ENCODE measurements around the gene CCNI2.

Gene CCNI2

DNA sequence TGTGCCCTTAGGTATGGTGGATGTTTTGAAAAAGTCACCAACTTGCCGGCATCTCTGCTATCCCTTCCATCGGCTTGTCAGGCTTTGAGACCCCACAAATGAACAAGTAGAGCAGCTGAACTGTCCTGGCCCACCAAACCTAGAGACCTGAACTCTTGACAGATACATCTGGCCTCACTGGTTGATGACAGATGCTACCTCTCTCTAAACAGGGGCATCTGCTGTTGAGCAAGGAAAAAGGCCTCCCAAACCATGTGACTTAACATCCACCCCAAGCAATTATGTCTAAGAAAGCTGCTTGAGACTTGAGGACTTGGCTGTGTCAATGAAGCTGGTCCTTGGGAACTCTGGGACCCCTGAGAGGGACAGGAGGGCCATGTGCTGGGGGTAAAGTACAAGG, 2.3 kb downstream of the CCNI2 start:
- DNase-seq, result no peak

- DNase-seq, result no peak
These were observed 3.4 kb downstream of the CCNI2 start for GRCh38 chr5:132750471-132751230.

DNA sequence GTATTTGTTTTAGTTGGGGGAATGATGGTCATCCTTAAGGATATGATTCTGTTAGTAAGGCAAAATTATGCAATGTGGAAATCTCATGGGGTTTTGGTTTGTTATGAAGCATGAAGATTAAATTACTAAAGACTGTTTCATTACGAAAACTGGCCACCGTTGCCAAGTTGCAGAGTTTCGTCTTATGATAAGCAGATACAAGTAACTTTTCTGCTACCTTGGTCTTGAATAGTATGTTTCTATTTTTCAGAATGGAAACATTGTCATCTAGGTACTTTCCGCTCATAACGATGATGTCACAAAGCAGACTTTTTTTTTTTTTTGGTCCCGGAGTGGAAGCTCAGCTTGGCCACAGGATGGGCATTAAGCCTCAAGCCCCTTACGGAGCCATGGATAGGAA, 4.2 kb downstream of the CCNI2 start:
- DNase-seq, result no peak

- DNase-seq, result no peak
These were observed 4.8 kb downstream of the CCNI2 start for GRCh38 chr5:132751971-132752580.

DNA sequence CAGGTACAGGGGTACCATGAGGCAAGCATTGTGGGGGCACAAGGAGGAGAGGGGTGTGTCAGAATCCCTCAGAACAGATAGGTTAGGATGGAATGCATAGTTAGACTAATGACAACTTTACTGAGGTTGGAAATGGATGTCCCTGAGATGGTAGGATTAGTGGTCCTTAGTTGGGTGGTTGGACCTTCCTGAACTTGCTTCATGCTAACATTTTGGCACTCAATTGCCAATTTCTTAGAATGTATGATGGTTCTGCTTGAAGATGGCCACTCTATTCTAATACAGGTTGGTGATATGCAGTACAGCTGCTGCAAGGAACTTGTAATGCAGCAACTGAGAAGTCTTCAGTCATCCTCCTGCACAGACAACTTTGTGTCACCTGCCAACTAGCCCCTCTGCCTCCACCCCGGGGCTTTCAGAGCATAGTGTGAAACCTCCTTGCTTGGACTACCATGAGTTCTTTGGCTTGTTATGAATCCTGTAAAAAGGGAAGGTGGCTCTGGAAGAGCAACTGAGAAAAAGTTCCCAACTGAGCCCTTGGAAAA, 5.4 kb downstream of the CCNI2 start:
- no peak for DNase-seq

GRCh38 chr5:132753135-132753987, 6.1 kb downstream of the CCNI2 start:
- peak in 42 of 56 donors; percentile 31 to 86 (median 61) for DNase-seq

DNA sequence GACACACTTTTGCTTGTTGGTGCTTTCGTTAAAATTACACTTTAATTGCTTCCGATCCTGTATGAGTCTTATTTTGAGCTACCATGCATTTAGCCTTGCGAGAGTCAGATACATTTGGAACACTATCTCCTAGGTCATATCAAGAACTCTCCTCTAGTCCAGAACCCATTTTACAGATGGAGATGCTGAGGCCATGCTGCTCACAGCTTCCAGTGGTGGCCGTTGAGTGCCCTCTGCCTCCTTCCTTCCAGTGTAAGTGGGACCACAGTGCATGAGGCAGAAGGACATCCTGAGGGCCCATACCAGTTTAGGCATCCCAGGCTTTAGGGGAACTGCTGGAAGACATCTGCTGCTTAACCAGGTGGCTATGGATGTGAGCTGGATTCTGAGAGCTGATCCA, 6.9 kb downstream of the CCNI2 start:
- no peak for DNase-seq

GRCh38 chr5:132754947-132755346, 7.7 kb downstream of the CCNI2 start:
- DNase-seq, result peak in 7 of 56 donors; percentile 17 to 64 (median 30)

DNA sequence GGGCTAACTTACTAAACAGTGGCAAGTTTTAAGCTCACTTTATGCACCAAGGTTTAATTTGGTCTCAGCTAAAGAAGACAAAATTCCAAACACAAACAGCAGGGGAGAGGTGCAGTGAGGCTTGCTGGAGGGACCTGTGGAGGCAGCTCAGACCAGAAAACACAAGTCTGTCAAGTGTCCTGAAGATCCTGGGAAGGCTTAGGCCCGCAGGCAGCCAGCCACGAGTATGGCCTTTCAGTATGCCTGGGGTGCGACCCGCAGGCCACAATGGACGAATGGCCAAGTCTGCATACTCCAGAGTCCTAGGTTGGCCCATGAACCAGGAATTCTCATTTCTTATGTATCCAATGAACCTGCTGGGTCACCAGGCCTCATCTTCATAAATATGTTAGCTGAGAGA, 9.3 kb downstream of the CCNI2 start:
- DNase-seq, result no peak

DNA sequence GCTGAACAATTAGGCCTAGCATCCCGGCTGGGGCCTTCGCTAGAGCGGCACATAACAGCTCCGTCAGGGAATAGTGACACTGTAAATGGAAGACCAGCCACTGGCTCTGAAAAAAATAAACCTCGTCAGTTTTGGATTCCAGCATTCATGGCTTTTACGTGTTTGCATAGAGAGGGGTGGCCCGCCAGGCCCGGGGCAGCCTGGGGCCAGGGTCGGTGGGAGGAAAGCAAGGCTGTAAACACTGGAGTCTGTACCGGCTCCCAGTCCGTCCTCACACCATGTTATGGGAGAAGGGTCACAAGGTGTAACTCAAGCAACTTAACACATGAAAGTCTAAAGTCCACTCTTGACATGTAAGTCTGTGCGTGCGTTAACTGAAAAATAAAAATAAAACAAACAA, 11.2 kb downstream of the CCNI2 start:
- DNase-seq, result no peak

GRCh38 chr5:132759114-132760048, 12.2 kb downstream of the CCNI2 start:
- DNase-seq, result no peak

DNA sequence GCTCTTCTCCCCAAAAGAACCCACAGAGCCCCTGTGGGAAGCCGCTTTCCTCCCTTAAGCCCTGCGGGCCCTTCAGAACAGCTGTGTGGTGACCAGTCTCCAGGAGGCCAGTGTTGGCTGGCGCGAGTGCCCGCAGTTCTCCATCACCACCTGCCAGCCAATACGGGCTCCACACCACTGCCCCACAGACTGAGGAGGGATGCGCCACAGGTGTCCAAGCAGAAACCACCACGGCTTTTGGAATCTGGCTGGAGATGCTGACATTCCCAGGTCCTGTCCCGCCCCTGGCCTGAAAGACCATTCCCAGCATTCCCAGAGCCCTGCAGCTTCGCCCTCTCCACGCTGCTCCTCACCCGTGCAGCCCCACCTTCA, 12.8 kb downstream of the CCNI2 start:
- DNase-seq, result no peak

DNA sequence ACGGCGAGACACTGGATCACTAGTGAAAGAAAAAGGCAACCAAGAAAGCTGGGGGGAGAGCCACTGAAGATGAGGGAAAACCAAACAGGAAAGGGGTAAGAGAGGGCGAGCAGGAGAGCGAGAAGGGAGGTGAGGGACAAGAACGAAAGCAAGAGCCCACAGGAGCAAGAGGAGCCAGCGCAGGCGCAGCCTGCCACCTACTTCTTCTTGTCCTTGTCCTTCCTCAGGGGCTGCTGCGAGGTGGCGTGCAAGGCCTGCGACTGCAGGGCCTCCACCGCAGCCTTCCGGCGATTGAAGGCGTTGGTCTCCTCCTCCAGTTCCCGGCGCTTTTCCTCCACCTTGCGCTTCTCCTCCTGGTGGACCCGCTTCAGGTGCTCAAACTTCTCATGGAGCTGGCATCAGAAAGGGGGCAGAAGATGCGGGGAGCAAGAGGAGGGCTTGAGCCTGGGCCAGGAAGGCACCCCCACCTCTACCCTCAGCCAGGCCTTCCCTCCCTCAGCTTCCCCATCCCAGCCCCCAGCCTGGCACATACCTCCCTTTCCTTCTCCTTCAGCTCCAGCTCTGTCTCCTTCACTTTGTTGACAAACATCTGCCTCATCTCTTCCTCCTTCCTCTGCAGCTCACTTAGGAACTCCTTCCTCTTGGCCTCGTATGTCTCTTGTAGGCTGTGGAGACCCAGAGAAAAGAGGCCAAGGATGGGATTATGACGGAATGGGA, 13.5 kb downstream of the CCNI2 start:
- no peak for DNase-seq

DNA sequence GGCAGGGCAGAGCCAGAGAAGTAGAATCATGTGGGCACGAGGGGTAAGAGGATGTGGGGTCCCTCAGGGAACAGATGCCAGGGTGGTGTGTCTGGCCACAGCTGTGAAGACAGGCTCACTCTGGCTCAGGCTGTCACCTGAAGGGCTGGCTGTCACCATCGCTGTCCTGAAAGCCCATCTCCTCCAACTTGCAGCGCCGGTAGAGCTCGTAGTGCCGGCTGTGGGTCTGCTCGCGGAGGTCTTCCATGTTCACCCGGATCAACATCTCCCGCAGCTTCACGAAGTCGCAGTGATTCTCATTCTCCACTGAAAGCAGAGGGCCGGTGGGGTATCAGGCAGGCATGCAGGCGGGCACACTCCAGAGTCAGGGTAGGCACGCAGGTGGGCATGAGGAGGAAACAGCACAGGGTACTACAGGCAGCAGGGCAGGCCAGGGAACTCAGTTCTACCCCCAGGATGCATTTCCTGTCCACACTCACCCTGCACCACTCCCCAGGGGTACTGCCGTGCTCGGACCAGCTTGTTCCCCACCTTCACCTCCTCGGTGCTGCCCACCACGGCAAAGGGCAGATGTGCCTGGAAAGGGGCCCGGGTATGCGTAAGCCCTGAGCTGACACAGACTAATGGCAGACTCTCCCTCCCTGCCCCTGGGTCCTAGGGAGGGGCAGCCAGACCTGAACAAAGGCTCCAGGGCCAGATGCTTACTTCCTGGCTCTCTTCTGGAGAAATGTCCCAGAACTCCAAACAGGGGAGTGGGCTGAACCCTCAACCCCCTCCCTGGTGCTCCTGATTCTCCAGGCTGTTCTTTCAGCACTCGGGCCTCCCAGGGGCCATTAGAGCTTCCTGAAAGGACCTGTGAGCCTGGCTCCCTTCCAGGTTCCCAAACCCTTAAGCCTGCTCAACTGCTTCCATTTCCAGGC, 14.4 kb downstream of the CCNI2 start:
- DNase-seq, result no peak

DNA sequence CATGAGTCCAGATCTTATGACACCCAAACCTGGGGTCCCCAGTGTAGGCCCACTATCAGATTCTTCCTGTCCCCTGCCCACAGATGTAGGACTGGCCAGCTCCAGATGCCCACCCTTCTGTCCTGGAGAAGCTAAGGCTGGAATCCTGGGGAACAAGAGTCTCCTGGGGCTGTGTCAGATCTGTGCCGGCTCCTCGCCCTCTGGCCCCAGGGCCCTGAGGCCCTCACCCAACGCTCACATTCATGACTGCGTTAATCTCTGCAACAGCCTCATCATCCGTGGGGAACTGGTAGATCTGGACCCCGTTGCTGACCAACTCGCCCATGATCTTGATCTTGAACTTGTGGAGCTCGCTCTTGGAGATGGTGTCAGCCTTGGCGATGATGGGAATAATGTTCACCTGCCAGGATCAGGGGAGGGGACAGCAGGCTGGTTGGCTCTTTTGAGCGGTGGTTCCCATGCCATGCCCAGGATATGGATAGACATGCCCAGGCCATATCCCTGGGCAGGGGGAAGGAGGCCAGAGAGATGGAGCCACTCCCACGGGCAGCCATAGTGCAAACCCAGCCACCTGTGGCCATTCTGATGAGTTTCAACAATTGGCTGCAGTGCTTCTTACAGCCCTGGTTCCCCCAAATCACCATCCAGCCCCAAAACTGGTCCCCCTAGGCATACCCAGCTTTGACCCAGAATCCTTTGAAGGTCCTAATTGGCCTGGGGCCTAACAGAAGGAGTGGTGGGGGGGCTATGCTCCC, 15.2 kb downstream of the CCNI2 start:
- DNase-seq, result no peak

DNA sequence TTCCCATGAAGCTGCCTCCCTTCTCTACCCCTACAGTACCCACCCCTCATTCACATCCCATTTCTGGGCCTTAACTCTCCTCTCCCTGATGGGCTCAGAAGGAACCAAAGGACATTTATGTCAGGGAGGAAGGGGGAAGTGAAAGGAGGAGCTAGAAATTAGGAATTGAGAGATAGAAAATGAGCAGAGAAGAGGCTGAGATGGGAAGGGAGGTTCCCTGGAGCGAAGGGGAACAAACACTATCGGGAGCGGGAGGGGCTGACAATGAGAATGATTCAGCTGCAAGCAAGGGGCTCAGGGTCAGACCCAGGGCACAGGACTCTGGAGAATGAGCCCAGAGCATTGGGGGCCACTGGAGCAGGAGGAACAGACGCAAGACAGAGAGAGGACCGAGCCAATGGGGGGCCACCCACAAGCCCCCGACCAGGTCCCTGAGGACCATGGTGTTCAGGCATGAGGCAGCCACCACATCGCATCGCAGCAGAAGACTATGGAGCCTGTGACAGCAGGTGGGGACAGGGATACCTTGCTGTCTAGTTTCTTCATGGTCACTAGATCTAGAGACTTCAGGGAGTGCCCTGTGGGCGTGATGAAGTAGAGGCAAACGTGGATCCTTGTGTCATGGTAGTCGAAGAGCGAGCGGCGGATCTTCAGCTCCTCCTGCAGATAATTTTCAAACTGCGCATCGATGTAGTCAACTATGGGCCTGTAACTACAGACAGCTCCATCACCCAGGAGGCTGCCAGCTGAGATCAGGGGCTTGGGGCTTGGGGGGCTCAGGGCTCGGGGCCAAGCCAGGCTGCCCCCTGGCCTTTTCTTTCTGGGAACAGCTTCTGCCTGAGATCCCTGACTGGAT, 16.2 kb downstream of the CCNI2 start:
- no peak for DNase-seq

- no peak for DNase-seq
These were observed 16.8 kb downstream of the CCNI2 start for GRCh38 chr5:132764051-132764450.

Data from amygdala (tissue), 56 donors.